Renal cortex interstitium (tissue), 15 donors: Measurements from ENCODE around the gene SLC4A2. TPM values are rescaled to one million over a fixed set of nuclear protein-coding genes. Genes with fewer than 3 reads are reported as not detected.
"Not testable (repeated sequence)": the region's sequence is repeated elsewhere in the genome, so short reads cannot be mapped to it uniquely, and the experiment has no call there.

Experiments used
- DNase-seq, 11 donors: peaks; one replicate each; pipeline ENCODE4 v3.0.0-alpha.2; 2013; ENCODE audit warnings: low read depth in 9 of 11, low spot score in 4 of 11; ENCODE audit errors: extremely low read depth in 1 of 11
- long read RNA-seq, 16 experiments: transcript quantifications; one replicate each; lab custom pipeline, GENCODE V29; 2026
- polyA plus RNA-seq, 3 donors: library from polyadenylated mRNA; unstranded; fragments of 120-200 nt; gene quantifications; one replicate each; pipeline ENCODE4 v1.2.1, GENCODE V29; 2013; ENCODE audit not compliant: insufficient read length in 3 of 3

The SLC4A2 gene, protein sequence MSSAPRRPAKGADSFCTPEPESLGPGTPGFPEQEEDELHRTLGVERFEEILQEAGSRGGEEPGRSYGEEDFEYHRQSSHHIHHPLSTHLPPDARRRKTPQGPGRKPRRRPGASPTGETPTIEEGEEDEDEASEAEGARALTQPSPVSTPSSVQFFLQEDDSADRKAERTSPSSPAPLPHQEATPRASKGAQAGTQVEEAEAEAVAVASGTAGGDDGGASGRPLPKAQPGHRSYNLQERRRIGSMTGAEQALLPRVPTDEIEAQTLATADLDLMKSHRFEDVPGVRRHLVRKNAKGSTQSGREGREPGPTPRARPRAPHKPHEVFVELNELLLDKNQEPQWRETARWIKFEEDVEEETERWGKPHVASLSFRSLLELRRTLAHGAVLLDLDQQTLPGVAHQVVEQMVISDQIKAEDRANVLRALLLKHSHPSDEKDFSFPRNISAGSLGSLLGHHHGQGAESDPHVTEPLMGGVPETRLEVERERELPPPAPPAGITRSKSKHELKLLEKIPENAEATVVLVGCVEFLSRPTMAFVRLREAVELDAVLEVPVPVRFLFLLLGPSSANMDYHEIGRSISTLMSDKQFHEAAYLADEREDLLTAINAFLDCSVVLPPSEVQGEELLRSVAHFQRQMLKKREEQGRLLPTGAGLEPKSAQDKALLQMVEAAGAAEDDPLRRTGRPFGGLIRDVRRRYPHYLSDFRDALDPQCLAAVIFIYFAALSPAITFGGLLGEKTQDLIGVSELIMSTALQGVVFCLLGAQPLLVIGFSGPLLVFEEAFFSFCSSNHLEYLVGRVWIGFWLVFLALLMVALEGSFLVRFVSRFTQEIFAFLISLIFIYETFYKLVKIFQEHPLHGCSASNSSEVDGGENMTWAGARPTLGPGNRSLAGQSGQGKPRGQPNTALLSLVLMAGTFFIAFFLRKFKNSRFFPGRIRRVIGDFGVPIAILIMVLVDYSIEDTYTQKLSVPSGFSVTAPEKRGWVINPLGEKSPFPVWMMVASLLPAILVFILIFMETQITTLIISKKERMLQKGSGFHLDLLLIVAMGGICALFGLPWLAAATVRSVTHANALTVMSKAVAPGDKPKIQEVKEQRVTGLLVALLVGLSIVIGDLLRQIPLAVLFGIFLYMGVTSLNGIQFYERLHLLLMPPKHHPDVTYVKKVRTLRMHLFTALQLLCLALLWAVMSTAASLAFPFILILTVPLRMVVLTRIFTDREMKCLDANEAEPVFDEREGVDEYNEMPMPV
- polyA plus RNA-seq, result 100 to 1,000 TPM in 2 of 3 donors, 10 to 100 TPM in 1; 75.9 to 120 (median 110) TPM
- long read RNA-seq, donor 1, partial matches to known transcripts, result 63 of 72 reads
- long read RNA-seq, donor 1, other reads (novel, unspliced or antisense), result 8 of 72 reads
- long read RNA-seq, donor 2, full-length matches to known transcripts, result 6 of 6 reads
- long read RNA-seq, donor 2, partial matches to known transcripts, result 0 of 6 reads
- long read RNA-seq, donor 2, other reads (novel, unspliced or antisense), result 0 of 6 reads
- long read RNA-seq, donor 3, full-length matches to known transcripts, result 8 of 14 reads
- long read RNA-seq, donor 3, partial matches to known transcripts, result 6 of 14 reads
- long read RNA-seq, donor 3, other reads (novel, unspliced or antisense), result 0 of 14 reads
- long read RNA-seq, donor 4, full-length matches to known transcripts, result 4 of 11 reads
- long read RNA-seq, donor 4, partial matches to known transcripts, result 7 of 11 reads
- long read RNA-seq, donor 4, other reads (novel, unspliced or antisense), result 0 of 11 reads
- long read RNA-seq, donor 5, result 0 reads
- long read RNA-seq, donor 6, full-length matches to known transcripts, result 8 of 86 reads
- long read RNA-seq, donor 6, partial matches to known transcripts, result 67 of 86 reads
- long read RNA-seq, donor 6, other reads (novel, unspliced or antisense), result 11 of 86 reads
- long read RNA-seq, donor 7, full-length matches to known transcripts, result 4 of 38 reads
- long read RNA-seq, donor 7, partial matches to known transcripts, result 17 of 38 reads
- long read RNA-seq, donor 7, other reads (novel, unspliced or antisense), result 17 of 38 reads
- long read RNA-seq, donor 8, result 0 reads
- long read RNA-seq, donor 9, full-length matches to known transcripts, result 3 of 9 reads
- long read RNA-seq, donor 9, partial matches to known transcripts, result 6 of 9 reads
- long read RNA-seq, donor 9, other reads (novel, unspliced or antisense), result 0 of 9 reads
- long read RNA-seq, donor 10, full-length matches to known transcripts, result 3 of 9 reads
- long read RNA-seq, donor 10, partial matches to known transcripts, result 6 of 9 reads
- long read RNA-seq, donor 10, other reads (novel, unspliced or antisense), result 0 of 9 reads
- long read RNA-seq, donor 11, full-length matches to known transcripts, result 7 of 7 reads
- long read RNA-seq, donor 11, partial matches to known transcripts, result 0 of 7 reads
- long read RNA-seq, donor 11, other reads (novel, unspliced or antisense), result 0 of 7 reads
- long read RNA-seq, donor 12, partial matches to known transcripts, result 0 of 3 reads
- long read RNA-seq, donor 12, other reads (novel, unspliced or antisense), result 0 of 3 reads
- long read RNA-seq, donor 13, result 0 reads
- long read RNA-seq, donor 14, result 0 reads
- long read RNA-seq, donor 15, result 0 reads
- long read RNA-seq, donor 16, full-length matches to known transcripts, result 23 of 48 reads
- long read RNA-seq, donor 16, partial matches to known transcripts, result 25 of 48 reads
- long read RNA-seq, donor 16, other reads (novel, unspliced or antisense), result 0 of 48 reads

DNA sequence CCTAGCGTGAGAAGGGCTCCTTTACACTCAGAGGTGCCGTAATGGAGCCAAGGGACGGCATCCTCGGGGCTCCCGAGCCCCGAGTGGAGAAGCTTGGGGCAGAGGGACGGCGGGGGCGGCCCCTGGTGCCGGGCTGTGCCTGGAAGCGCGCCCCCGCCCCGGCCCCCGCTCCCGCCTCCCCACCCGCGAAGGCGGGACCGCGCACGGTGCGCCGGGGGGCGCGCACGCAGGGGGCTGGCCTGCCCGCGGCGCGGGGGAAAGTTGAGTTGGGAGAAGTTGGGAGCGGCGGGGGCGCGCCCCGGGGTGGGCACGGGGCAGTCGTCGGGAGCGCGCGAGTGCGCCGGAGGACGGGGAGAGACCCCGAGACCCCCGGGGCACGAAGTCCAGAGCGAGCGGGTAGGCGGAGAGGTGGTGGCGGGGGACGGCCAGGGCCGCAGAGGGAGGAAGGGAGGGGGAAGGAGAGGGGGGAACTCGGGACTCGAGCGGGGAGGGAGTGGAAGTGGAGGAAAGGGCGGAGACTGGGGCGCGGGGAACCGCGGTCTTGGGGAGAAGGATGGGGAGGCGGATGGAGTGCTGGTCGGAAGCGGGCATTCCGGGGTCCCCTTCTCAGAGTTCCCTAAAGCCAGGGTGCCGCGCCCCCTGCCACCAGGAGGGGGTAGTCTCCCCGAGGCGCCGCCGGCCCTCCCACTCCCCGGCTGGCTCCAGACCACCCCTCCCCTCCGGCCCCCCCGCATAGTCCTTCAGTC, at the start of gene SLC4A2:
Gene SLC4A2, plus strand, starts transcription at position 223 of the 746 bp plus-strand sequence. CDS start 2,399 bp downstream, outside the sequence.
- peak in 5 of 11 donors; percentile 68 to 82 (median 77) for DNase-seq

DNA sequence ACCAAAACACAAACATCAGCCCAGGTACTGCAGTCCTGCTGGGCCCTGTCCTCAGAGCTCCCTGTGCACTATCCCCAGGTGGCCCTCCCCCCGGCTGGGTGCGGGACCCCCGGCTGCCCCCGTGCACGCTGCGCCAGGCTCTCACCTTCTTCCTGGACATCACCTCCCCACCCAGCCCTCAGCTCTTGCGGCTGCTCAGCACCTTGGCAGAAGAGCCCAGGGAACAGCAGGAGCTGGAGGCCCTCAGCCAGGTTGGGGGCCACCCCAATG, 49.4 kb upstream of the SLC4A2 start:
- no peak for DNase-seq

DNA sequence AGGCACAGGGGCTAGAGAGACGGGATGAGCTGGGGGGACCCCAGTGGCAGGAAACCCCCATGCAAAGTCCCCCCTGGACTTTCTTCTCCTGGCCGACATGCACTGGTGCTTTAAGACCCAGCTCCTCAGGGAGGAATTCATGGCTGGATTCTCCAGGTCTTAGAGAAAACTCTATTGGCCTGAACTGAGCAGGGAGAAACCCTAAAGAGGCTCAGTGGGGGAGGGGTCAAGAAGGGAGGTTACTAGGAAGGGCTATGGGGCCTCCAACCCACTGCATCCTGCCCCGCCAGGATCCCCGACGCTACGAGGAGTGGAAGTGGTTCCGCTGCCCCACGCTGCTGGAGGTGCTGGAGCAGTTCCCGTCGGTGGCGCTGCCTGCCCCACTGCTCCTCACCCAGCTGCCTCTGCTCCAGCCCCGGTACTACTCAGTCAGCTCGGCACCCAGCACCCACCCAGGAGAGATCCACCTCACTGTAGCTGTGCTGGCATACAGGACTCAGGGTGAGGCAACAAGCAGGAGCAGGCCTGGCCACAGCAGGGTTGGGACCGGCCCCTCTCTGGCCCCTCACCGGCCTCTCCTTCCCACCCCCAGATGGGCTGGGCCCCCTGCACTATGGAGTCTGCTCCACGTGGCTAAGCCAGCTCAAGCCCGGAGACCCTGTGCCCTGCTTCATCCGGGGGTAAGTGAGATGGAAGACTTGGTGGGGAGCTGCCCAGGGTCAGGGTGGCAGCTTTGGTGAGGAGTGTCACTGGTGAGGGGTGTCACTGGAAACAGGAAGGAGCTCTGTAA, 48.9 kb upstream of the SLC4A2 start:
- peak in 1 of 11 donors; percentile 57 for DNase-seq

DNA sequence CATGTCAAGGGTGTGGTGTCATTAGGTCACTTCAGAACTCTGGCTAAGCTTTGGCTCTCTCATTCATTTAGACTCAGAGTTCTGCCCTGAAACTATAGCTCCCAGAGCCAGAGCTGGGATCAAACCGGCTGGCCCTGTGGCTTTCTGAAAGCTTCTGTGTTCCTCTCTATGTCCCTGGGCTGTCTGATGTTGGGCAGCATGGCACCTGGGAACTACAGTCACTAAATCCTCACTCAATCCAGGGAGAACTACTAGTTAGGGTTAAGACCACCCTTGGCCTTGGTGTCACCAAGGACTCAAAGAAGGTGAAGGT, 48.3 kb upstream of the SLC4A2 start:
- DNase-seq, result no peak

DNA sequence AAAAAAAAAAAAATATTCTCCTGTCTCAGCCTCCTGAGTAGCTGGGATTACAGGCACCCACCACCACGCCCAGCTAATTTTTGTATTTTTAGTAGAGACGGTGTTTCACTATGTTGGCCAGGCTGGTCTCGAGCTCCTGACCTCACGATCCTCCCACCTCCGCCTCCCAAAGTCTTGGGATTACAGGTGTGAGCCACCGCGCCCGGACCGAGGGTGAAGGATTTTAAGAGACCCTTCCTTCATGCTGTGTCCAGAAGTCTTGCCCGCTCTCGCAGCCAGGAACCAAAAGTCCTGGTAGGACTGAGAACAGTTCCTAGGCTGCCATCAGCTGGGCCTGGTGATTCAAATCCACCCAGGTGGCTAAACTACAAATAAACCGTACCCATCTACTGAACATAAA, 47.8 kb upstream of the SLC4A2 start:
- DNase-seq, result not testable (repeated sequence)

DNA sequence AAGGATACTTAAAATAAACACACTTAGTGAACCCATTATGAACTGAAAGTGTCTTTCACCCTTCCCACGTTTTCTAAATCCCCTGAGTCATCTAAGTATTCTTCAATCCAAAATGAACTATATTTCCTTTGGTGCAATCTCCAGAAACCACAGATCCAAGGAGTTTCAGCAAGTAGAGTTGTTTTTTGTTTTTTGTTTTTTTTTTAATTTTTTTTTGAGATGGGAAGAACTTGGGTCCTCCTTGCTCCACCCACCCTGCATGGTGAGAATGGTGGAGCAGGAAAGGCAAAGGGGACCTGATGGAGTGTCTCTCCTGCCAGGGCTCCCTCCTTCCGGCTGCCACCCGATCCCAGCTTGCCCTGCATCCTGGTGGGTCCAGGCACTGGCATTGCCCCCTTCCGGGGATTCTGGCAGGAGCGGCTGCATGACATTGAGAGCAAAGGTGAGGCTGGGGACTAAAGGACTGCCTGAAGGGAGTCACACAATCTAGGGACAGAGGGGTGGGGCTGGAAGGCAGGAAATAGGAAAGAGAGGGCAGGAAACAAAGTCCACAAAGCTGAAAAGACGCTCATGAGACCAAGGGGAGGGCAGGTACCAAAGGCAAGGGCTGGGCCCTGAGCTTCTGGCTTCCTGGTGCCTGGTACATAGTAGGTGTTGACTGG, 47.2 kb upstream of the SLC4A2 start:
- no peak for DNase-seq

DNA sequence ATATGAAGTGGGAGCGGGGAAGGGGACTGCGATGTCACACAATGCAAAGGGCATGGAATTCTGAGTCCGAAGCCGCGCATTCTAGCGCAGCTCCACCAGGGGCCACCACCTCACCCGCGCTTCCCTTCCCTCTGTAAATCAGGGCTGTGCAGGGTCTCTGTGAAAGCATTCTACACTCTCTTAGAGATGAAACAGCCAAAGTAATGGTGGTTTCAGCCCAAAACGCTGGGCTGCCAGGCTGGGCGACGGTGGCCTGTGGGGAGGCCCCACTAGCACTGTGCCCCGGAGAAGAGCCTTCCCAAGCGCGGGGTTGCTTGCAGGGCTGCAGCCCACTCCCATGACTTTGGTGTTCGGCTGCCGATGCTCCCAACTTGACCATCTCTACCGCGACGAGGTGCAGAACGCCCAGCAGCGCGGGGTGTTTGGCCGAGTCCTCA, 46.5 kb upstream of the SLC4A2 start:
- DNase-seq, result no peak

DNA sequence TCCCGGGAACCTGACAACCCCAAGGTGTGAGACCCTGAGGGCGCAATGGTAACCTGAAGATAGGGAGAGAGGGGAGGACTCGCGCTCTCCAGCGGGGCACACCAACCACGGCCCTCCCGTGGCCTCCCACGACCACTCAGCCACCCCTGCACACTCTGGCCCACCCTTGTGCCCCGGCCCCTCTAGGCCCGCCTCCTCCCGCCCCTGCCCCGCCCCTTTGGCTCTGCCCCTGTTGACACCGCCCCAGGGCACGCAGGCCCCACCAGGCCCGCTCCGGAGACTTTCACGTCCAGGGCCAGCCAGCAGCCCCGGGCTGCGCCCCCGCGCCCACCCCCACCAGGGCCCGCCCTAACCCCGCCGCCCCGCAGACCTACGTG, 46.0 kb upstream of the SLC4A2 start:
- DNase-seq, result no peak

DNA sequence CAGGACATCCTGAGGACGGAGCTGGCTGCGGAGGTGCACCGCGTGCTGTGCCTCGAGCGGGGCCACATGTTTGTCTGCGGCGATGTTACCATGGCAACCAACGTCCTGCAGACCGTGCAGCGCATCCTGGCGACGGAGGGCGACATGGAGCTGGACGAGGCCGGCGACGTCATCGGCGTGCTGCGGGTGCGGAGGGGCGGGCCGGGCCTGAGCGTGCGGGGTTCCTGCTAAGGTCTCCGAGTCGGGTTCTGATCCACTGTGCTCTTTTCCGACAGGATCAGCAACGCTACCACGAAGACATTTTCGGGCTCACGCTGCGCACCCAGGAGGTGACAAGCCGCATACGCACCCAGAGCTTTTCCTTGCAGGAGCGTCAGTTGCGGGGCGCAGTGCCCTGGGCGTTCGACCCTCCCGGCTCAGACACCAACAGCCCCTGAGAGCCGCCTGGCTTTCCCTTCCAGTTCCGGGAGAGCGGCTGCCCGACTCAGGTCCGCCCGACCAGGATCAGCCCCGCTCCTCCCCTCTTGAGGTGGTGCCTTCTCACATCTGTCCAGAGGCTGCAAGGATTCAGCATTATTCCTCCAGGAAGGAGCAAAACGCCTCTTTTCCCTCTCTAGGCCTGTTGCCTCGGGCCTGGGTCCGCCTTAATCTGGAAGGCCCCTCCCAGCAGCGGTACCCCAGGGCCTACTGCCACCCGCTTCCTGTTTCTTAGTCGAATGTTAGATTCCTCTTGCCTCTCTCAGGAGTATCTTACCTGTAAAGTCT, 45.5 kb upstream of the SLC4A2 start:
- peak in 7 of 11 donors; percentile 72 to 88 (median 84) for DNase-seq

DNA sequence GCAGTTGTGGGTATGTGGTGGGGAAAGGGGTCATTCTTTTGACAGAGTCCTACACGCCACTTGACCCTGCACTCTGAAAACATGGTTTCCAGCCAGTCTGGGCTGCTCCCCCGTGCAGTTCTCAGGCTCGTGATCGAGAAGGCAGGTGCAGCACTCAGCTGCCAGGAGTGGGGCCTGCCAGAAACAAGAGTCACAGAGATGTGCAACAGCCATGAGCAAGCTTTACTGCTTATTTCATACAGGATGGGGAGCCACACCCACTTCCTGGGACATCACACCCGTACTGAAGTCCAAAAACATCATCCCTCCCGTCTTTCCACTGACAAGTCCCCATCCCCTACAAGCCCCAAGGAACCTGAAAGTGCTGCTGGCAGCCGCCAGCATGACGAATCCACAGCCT, 44.4 kb upstream of the SLC4A2 start:
- DNase-seq, result no peak

DNA sequence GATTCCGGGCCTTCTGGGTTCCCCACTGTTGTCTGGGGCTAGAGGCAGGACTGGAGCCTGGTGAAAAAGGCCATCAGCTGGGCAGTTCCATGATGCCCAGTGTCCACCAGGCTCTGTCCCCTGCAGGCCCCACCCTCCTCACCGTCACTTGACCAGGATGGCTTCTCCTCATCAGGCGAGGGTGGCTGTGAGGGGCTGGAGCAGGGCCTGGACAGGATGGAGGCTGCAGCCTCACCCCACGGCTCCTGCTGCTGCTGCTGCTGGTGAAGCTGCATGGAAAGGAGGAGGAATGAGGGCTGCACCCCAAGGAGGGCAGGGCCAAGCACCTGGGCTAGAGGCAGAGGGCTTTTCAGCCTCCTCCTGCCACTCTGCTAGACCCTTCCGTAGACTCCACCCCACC, 43.4 kb upstream of the SLC4A2 start:
- DNase-seq, result no peak

DNA sequence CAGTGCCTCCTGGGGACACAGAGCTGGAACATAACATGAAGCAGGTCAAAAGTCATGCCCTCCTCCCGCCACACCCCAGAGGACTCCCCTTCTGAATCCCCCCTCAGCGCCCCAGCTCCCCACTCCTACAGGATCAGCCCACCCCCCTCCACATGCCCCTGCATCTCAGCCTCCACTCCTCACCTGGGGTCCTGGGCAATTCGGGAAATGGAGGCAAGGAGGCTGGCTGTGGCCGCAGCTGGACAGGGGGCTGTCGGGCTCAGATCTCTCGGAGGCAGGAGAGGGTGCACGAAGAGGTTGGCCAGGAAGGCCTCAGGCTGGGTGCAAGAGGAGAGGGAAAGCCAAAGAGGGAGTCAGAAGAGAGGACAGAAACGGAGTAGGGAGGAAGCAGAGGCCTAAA, 42.9 kb upstream of the SLC4A2 start:
- DNase-seq, result no peak

DNA sequence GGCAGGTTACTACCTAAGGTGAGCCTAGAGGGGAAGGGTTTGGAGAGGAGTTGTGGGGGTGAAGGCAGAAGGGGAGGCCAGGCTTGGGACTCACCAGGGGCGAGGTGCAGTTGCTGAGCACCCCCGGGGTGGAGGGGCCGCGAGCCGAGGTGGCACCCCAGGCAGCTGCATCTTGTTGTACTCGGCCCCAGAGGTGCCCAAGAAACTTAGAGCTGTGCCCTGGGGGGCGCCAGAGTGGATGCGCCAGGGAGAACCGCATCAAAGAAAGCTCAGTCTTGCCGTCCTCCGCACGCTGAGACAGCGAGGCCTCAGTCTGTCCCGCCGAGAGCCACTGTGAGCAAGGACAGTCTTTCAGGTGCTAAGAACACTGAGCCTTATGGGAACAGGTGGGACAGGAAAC, 42.4 kb upstream of the SLC4A2 start:
- DNase-seq, result no peak

DNA sequence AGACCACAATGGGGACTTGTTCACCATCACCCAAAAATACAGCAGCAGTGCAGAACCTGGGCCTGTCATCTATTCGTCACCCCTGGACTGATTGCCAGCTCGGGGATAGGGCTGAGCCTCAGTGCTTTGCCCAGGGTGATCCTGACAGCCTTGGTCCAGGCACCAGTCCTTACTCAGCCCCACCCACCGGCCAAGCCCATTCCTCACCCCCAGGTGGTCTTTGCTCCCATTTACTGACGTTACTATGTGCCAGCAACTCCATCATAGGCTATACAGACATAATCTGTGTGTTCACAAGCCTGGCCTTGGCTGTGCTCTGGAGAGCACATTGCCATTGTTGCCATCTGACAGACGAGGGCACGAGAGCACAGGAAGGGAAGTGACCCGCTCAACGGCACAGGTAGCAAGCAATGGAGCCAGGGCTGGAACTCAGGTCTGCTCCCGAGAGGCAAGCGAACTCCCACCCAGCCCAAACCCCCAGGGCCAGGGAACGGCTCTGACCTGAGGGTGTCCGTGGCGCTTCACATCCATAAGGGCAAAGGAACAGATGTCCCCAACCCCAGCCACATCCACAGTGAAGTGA, 41.9 kb upstream of the SLC4A2 start:
- DNase-seq, result no peak
